Left kidney (tissue), 2 donors: Measurements from ENCODE around the gene FOXN3. TPM values are rescaled to one million over a fixed set of nuclear protein-coding genes. Genes with fewer than 3 reads are reported as not detected.

Source experiments
- DNase-seq: peaks from one replicate; pipeline ENCODE4 v3.0.0-alpha.2; 2013
- polyA plus RNA-seq: library from polyadenylated mRNA; unstranded; fragments of 120-200 nt; gene quantifications from one replicate; pipeline ENCODE4 v1.2.1, GENCODE V29; 2013; ENCODE audit not compliant: insufficient read length

The FOXN3 gene
- polyA plus RNA-seq, 1 donor: 32.2 TPM

GRCh38 chr14:89332031-89332430 lies 85.0 kb downstream of the FOXN3 start:
- DNase-seq: no peak

- DNase-seq: no peak
These were observed 85.6 kb downstream of the FOXN3 start for GRCh38 chr14:89331398-89331797.

GRCh38 chr14:89330236-89331002 lies 86.6 kb downstream of the FOXN3 start:
- DNase-seq: no peak

- no peak for DNase-seq
These were observed 89.2 kb downstream of the FOXN3 start for GRCh38 chr14:89327771-89328212.

GRCh38 chr14:89325959-89326358 lies 91.1 kb downstream of the FOXN3 start:
- no peak for DNase-seq

- no peak for DNase-seq
These were observed 91.6 kb downstream of the FOXN3 start for GRCh38 chr14:89325299-89325883.

- no peak for DNase-seq
These were observed 92.3 kb downstream of the FOXN3 start for GRCh38 chr14:89324501-89325298.

GRCh38 chr14:89320381-89321000 lies 96.5 kb downstream of the FOXN3 start:
- DNase-seq: no peak

- no peak for DNase-seq
These were observed 97.3 kb downstream of the FOXN3 start for GRCh38 chr14:89319687-89320086.

- DNase-seq: no peak
These were observed 99.9 kb downstream of the FOXN3 start for GRCh38 chr14:89317051-89317691.

- no peak for DNase-seq
These were observed 101.3 kb downstream of the FOXN3 start for GRCh38 chr14:89315493-89316470.

GRCh38 chr14:89314274-89314673 lies 102.8 kb downstream of the FOXN3 start:
- DNase-seq: no peak

- no peak for DNase-seq
These were observed 104.1 kb downstream of the FOXN3 start for GRCh38 chr14:89312932-89313331.

- DNase-seq: no peak
These were observed 106.8 kb downstream of the FOXN3 start for GRCh38 chr14:89310211-89310610.

- DNase-seq: no peak
These were observed 107.3 kb downstream of the FOXN3 start for GRCh38 chr14:89309670-89310177.

- no peak for DNase-seq
These were observed 108.6 kb downstream of the FOXN3 start for GRCh38 chr14:89308232-89308959.

GRCh38 chr14:89307409-89307808 lies 109.6 kb downstream of the FOXN3 start:
- DNase-seq: no peak

GRCh38 chr14:89304972-89305703 lies 111.9 kb downstream of the FOXN3 start:
- DNase-seq: peak; percentile 50

GRCh38 chr14:89304561-89304960 lies 112.5 kb downstream of the FOXN3 start:
- DNase-seq: no peak
